Hepatocyte (in vitro differentiated cells): Measurements from ENCODE around the gene FNDC3B. TPM values are rescaled to one million over a fixed set of nuclear protein-coding genes. Genes with fewer than 3 reads are reported as not detected.

ENCODE experiments used
- DNase-seq: peaks from one replicate; pipeline ENCODE4 v3.0.0-alpha.2; 2016; ENCODE audit warnings: low spot score
- H2AFZ ChIP-seq: fragments of 200-600 bp; sonication (generic); 2 replicates; pipeline ENCODE4 v1.6.0; 2016; ENCODE audit warnings: antibody characterized with exemption, mild to moderate bottlenecking
- H3K27ac ChIP-seq: fragments of 200-600 bp; sonication (generic); 2 replicates; pipeline ENCODE4 v1.5.1; 2016; ENCODE audit warnings: mild to moderate bottlenecking
- H3K27me3 ChIP-seq: fragments of 200-600 bp; sonication (generic); 2 replicates; pipeline ENCODE4 v1.6.1; 2016
- H3K36me3 ChIP-seq: fragments of 200-600 bp; sonication (generic); replicated peaks from 2 replicates; pipeline ENCODE4 v1.5.1; 2016; ENCODE audit warnings: low read depth; ENCODE audit not compliant: insufficient read depth
- H3K4me1 ChIP-seq: fragments of 200-600 bp; sonication (generic); 2 replicates; pipeline ENCODE4 v1.5.1; 2016; ENCODE audit warnings: mild to moderate bottlenecking, moderate library complexity; ENCODE audit not compliant: insufficient read depth
- H3K4me2 ChIP-seq: fragments of 200-600 bp; sonication (generic); 2 replicates; pipeline ENCODE4 v1.6.0; 2016
- H3K4me3 ChIP-seq: fragments of 200-600 bp; sonication (generic); 2 replicates; pipeline ENCODE4 v1.5.1; 2016; ENCODE audit warnings: mild to moderate bottlenecking
- H3K79me2 ChIP-seq: fragments of 200-600 bp; sonication (generic); 2 replicates; pipeline ENCODE4 v1.6.0; 2017; ENCODE audit warnings: mild to moderate bottlenecking
- H3K9me2 ChIP-seq: fragments of 200-600 bp; sonication (generic); replicated peaks from 2 replicates; pipeline ENCODE4 v1.6.0; 2017; ENCODE audit warnings: mild to moderate bottlenecking; ENCODE audit not compliant: insufficient read depth
- H3K9me3 ChIP-seq: fragments of 200-600 bp; sonication (generic); 2 replicates; pipeline ENCODE4 v1.5.1; 2016; ENCODE audit warnings: low read depth, mild to moderate bottlenecking
- H4K20me1 ChIP-seq: fragments of 200-600 bp; sonication (generic); 2 replicates; pipeline ENCODE4 v1.6.0; 2016; ENCODE audit warnings: mild to moderate bottlenecking; ENCODE audit not compliant: insufficient read depth, poor library complexity, severe bottlenecking
- CTCF ChIP-seq: fragments of 200-600 bp; sonication (generic); IDR thresholded peaks from 2 replicates; pipeline ENCODE4 v1.5.1; 2016; ENCODE audit warnings: antibody characterized with exemption, mild to moderate bottlenecking; ENCODE audit not compliant: poor library complexity
- EZH2 ChIP-seq: fragments of 200-600 bp; sonication (generic); IDR thresholded peaks from 2 replicates; pipeline ENCODE4 v1.6.1; 2016; ENCODE audit warnings: antibody characterized with exemption, mild to moderate bottlenecking, borderline replicate concordance
- EZH2phosphoT487 ChIP-seq: fragments of 200-600 bp; sonication (generic); IDR thresholded peaks from one replicate; pipeline ENCODE4 v1.6.1; 2018; ENCODE audit warnings: antibody characterized with exemption, mild to moderate bottlenecking, low read depth, moderate library complexity; ENCODE audit not compliant: unreplicated experiment, severe bottlenecking
- WGBS: methylation state at CpG from one replicate; pipeline ENCODE4 v1.1.6; 2016; ENCODE audit warnings: low lambda C conversion rate; ENCODE audit errors: missing lambda C conversion rate; 5-methylcytosine and 5-hydroxymethylcytosine counted together
- polyA plus RNA-seq: library from polyadenylated mRNA; unstranded; fragments of >200 nt; fragmentation: Nextera tagmentation; extraction: Ambion mirVana; gene quantifications from 2 replicates; pipeline ENCODE4 v1.2.1, GENCODE V29; 2016
- total RNA-seq: library from RNA; depleted of rRNA; stranded (reverse); fragments of >200 nt; gene quantifications from 2 replicates; pipeline ENCODE4 v1.2.3, GENCODE V29; 2014

FNDC3B gene
- total and polyA plus RNA-seq, 2 experiments from 2014 or later, result 61.2 to 113 TPM

GRCh38 chr3:172029425-172030098 is 9.8 kb upstream of the FNDC3B start:
- Histone ChIP-seq H3K27ac (no peak overlapping the region), H3K79me2 (no peaks in the 10 kb centered on the region), H3K4me2 (no peak overlapping the region), H4K20me1 (no peaks in the 10 kb centered on the region), H3K9me2 (no peaks in the 10 kb centered on the region), H3K27me3 (no peaks in the 10 kb centered on the region), H2AFZ (no peak overlapping the region), H3K9me3 (no peaks in the 10 kb centered on the region), H3K4me1 (no peaks in the 10 kb centered on the region), H3K36me3 (no peaks in the 10 kb centered on the region), H3K4me3 (no peak overlapping the region)
- no peak for DNase-seq
- TF ChIP-seq EZH2phosphoT487 (no peak), CTCF (no peak), EZH2 (no peak)
- WGBS, result 94% methylated on average over 3 of the region's 3 CpGs

- no peaks in the 10 kb centered on the region for H4K20me1 ChIP-seq
- DNase-seq, result no peak
- H3K4me3 ChIP-seq, result no peak overlapping the region
- H3K4me1 ChIP-seq, result no peaks in the 10 kb centered on the region
- 85% methylated on average over 2 of the region's 2 CpGs for WGBS
- no peaks in the 10 kb centered on the region for H3K27me3 ChIP-seq
- H3K9me3 ChIP-seq, result no peaks in the 10 kb centered on the region
- H3K79me2 ChIP-seq, result no peaks in the 10 kb centered on the region
- TF ChIP-seq CTCF (no peak), EZH2 (no peak), EZH2phosphoT487 (no peak)
- H3K4me2 ChIP-seq, result no peak overlapping the region
- no peak overlapping the region for H2AFZ ChIP-seq
- H3K27ac ChIP-seq, result no peak overlapping the region
- H3K9me2 ChIP-seq, result no peaks in the 10 kb centered on the region
- H3K36me3 ChIP-seq, result no peaks in the 10 kb centered on the region
Observed at GRCh38 chr3:172030181-172030580, 9.2 kb upstream of the FNDC3B start.

GRCh38 chr3:172031996-172032395 is 7.4 kb upstream of the FNDC3B start:
- Histone ChIP-seq H3K4me3 (no peak overlapping the region), H3K36me3 (no peaks in the 10 kb centered on the region), H3K9me2 (no peaks in the 10 kb centered on the region), H3K79me2 (no peaks in the 10 kb centered on the region), H3K4me2 (no peak overlapping the region), H3K4me1 (no peaks in the 10 kb centered on the region), H3K27me3 (no peaks in the 10 kb centered on the region), H3K9me3 (no peaks in the 10 kb centered on the region), H2AFZ (no peak overlapping the region), H3K27ac (no peak overlapping the region), H4K20me1 (no peaks in the 10 kb centered on the region)
- no peak for DNase-seq
- TF ChIP-seq CTCF, result no peak
- no peak for TF ChIP-seq EZH2phosphoT487
- no peak for TF ChIP-seq EZH2
- WGBS, result 65% methylated on average over 3 of the region's 3 CpGs
